ENCODE measurements around the gene INHBC. TPM values are rescaled to one million over a fixed set of nuclear protein-coding genes. Genes with fewer than 3 reads are reported as not detected.

Gene INHBC
- total RNA-seq, 1 experiment from 2014 or later, result 0.11 TPM

GRCh38 chr12:57444744-57445143 lies 10.2 kb downstream of the INHBC start:
- Histone ChIP-seq H3K79me2 (ENCODE audit: low read length) (no peaks in the 10 kb centered on the region), H4K20me1 (ENCODE audit: insufficient read depth, low read depth, low read length) (no peaks in the 10 kb centered on the region), H3K4me1 (ENCODE audit: low read length) (no peaks in the 10 kb centered on the region), H3K27ac (ENCODE audit: low read length) (no peak overlapping the region), H3K27me3 (ENCODE audit: low read length) (no peaks in the 10 kb centered on the region), H2AFZ (ENCODE audit: low read length) (no peak overlapping the region), H3K36me3 (ENCODE audit: insufficient read depth, low read length) (no peaks in the 10 kb centered on the region), H3K9ac (ENCODE audit: low read length) (no peak overlapping the region), H3K4me2 (ENCODE audit: low read depth, low read length, poor library complexity, severe bottlenecking) (no peak overlapping the region), H3K9me2 (replicated peaks; ENCODE audit: insufficient read depth, low read length) (no peaks in the 10 kb centered on the region), H3K4me3 (ENCODE audit: low read length) (no peak overlapping the region), H3K9me3 (ENCODE audit: low read length) (no peaks in the 10 kb centered on the region)
- peak; percentile 28 for DNase-seq

DNA sequence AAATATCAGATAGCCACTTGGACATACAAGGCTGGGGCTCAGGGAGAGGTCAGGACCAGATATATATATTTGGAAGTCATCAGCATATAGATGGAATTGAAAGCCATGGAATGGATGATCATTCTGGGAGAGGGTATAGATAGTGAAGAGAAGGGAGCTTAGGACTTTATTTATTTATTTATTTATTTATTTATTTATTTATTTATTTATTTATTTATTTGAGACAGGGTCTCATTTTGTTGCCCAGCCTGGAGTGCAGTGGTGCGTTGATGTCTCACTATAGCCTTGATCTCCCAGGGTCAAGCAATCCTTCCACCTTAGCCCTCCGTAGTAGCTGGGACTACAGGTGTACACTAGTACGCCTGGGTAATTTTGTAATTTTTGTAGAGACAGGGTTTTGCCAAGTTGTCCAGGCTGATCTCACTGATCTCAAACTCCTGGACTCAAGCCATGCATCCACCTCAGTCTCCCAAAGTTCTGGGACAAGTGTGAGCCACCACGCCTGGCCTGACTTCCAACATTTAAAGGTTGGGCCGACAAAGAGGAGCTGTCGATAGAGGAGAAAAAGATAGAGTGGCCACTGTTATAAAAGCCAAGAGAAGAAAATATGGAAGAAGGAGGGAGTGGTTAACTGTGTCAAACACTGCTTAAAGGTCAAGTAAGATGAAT lies 11.8 kb downstream of the INHBC start:
- Histone ChIP-seq H3K9ac (ENCODE audit: low read length) (no peak overlapping the region), H3K4me3 (ENCODE audit: low read length) (no peak overlapping the region), H3K27me3 (ENCODE audit: low read length) (no peaks in the 10 kb centered on the region), H3K9me3 (ENCODE audit: low read length) (no peaks in the 10 kb centered on the region), H3K79me2 (ENCODE audit: low read length) (no peaks in the 10 kb centered on the region), H4K20me1 (ENCODE audit: insufficient read depth, low read depth, low read length) (no peaks in the 10 kb centered on the region), H3K4me1 (ENCODE audit: low read length) (no peaks in the 10 kb centered on the region), H3K27ac (ENCODE audit: low read length) (no peak overlapping the region), H2AFZ (ENCODE audit: low read length) (no peak overlapping the region), H3K9me2 (replicated peaks; ENCODE audit: insufficient read depth, low read length) (no peaks in the 10 kb centered on the region), H3K36me3 (ENCODE audit: insufficient read depth, low read length) (no peaks in the 10 kb centered on the region), H3K4me2 (ENCODE audit: low read depth, low read length, poor library complexity, severe bottlenecking) (no peak overlapping the region)
- DNase-seq, result no peak

DNA sequence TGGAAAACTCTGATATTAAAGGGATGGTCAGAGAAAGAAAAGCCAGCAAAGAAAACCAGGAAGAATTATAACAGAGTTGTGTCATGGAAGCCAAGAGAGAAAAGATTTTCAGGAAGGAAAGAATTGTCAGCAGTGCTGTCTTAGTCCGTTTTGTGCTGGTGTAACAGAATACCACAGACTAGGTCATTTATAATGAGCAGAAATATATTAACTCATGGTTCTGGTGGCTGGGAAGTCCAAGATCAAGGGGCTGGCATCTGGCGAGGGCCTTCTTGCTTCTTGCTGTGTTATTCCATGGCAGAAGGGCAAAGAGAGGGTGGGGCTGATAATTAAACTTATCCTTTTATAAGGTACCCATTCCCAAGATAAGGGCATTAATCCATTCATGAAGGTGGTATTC lies 14.1 kb downstream of the INHBC start:
- Histone ChIP-seq H3K4me1 (ENCODE audit: low read length) (peaks cover 12% of the 10 kb centered on the region), H2AFZ (ENCODE audit: low read length) (no peak overlapping the region), H3K9me2 (replicated peaks; ENCODE audit: insufficient read depth, low read length) (no peaks in the 10 kb centered on the region), H3K27me3 (ENCODE audit: low read length) (no peaks in the 10 kb centered on the region), H3K36me3 (ENCODE audit: insufficient read depth, low read length) (no peaks in the 10 kb centered on the region), H4K20me1 (ENCODE audit: insufficient read depth, low read depth, low read length) (no peaks in the 10 kb centered on the region), H3K9me3 (ENCODE audit: low read length) (no peaks in the 10 kb centered on the region), H3K27ac (ENCODE audit: low read length) (no peak overlapping the region), H3K9ac (ENCODE audit: low read length) (no peak overlapping the region), H3K4me3 (ENCODE audit: low read length) (no peak overlapping the region), H3K79me2 (ENCODE audit: low read length) (no peaks in the 10 kb centered on the region), H3K4me2 (ENCODE audit: low read depth, low read length, poor library complexity, severe bottlenecking) (no peak overlapping the region)
- DNase-seq, result peak; percentile 37

DNA sequence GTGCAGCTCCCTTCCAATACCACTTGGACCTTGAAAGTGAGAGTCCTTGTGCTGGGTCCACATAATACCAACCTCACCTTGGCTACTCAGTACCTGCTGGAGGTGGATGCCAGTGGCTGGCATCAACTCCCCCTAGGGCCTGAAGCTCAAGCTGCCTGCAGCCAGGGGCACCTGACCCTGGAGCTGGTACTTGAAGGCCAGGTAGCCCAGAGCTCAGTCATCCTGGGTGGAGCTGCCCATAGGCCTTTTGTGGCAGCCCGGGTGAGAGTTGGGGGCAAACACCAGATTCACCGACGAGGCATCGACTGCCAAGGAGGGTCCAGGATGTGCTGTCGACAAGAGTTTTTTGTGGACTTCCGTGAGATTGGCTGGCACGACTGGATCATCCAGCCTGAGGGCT lies 14.8 kb downstream of the INHBC start:
- Histone ChIP-seq H3K27ac (ENCODE audit: low read length) (no peak overlapping the region), H3K79me2 (ENCODE audit: low read length) (no peaks in the 10 kb centered on the region), H3K36me3 (ENCODE audit: insufficient read depth, low read length) (no peaks in the 10 kb centered on the region), H3K4me3 (ENCODE audit: low read length) (no peak overlapping the region), H3K27me3 (ENCODE audit: low read length) (no peaks in the 10 kb centered on the region), H3K4me2 (ENCODE audit: low read depth, low read length, poor library complexity, severe bottlenecking) (no peak overlapping the region), H3K4me1 (ENCODE audit: low read length) (peaks cover 14% of the 10 kb centered on the region), H2AFZ (ENCODE audit: low read length) (no peak overlapping the region), H3K9me3 (ENCODE audit: low read length) (no peaks in the 10 kb centered on the region), H3K9ac (ENCODE audit: low read length) (no peak overlapping the region), H4K20me1 (ENCODE audit: insufficient read depth, low read depth, low read length) (no peaks in the 10 kb centered on the region), H3K9me2 (replicated peaks; ENCODE audit: insufficient read depth, low read length) (no peaks in the 10 kb centered on the region)
- no peak for DNase-seq

DNA sequence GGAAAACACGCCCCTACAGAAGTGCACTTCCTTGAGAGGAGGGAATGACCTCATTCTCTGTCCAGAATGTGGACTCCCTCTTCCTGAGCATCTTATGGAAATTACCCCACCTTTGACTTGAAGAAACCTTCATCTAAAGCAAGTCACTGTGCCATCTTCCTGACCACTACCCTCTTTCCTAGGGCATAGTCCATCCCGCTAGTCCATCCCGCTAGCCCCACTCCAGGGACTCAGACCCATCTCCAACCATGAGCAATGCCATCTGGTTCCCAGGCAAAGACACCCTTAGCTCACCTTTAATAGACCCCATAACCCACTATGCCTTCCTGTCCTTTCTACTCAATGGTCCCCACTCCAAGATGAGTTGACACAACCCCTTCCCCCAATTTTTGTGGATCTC lies 15.5 kb downstream of the INHBC start:
- Histone ChIP-seq H3K4me2 (ENCODE audit: low read depth, low read length, poor library complexity, severe bottlenecking) (no peak overlapping the region), H3K4me3 (ENCODE audit: low read length) (no peak overlapping the region), H3K4me1 (ENCODE audit: low read length) (peaks cover 21% of the 10 kb centered on the region), H3K9me3 (ENCODE audit: low read length) (no peaks in the 10 kb centered on the region), H4K20me1 (ENCODE audit: insufficient read depth, low read depth, low read length) (no peaks in the 10 kb centered on the region), H3K9ac (ENCODE audit: low read length) (no peak overlapping the region), H3K36me3 (ENCODE audit: insufficient read depth, low read length) (no peaks in the 10 kb centered on the region), H3K9me2 (replicated peaks; ENCODE audit: insufficient read depth, low read length) (no peaks in the 10 kb centered on the region), H2AFZ (ENCODE audit: low read length) (no peak overlapping the region), H3K79me2 (ENCODE audit: low read length) (no peaks in the 10 kb centered on the region), H3K27me3 (ENCODE audit: low read length) (no peaks in the 10 kb centered on the region), H3K27ac (ENCODE audit: low read length) (no peak overlapping the region)
- no peak for DNase-seq

DNA sequence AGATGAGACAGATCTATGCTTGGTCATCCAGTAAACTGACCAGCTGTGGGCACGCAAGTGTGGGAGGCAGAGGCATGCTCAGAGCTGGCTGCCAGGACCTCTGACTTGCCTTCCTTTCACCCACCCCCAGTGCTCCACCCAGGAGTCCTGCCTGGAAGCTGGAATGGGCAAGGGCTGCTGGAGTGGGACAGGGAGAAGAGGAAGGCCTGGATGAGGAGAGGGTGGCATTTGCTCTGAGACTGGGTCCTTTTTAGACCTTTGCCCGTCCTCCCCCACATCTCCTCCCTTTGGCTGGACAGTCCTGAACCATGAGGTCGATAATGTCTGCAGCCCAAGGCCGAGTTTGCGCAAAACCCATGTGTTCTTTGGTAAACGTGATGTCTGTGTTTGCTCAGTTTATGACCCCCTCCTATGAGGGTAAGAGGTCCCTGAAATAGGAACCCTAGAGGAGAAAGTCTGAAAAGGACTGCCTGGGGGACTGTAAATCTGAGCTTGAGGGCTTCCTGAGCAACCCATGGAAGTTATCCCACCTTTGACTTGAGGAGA lies 16.7 kb downstream of the INHBC start:
- H3K27ac ChIP-seq (ENCODE audit: low read length), result no peak overlapping the region
- H3K4me1 ChIP-seq (ENCODE audit: low read length), result peaks cover 33% of the 10 kb centered on the region
- H4K20me1 ChIP-seq (ENCODE audit: insufficient read depth, low read depth, low read length), result no peaks in the 10 kb centered on the region
- no peak overlapping the region for H2AFZ ChIP-seq (ENCODE audit: low read length)
- no peak for DNase-seq
- H3K9me2 ChIP-seq (replicated peaks; ENCODE audit: insufficient read depth, low read length), result no peaks in the 10 kb centered on the region
- no peak overlapping the region for H3K9ac ChIP-seq (ENCODE audit: low read length)
- no peaks in the 10 kb centered on the region for H3K36me3 ChIP-seq (ENCODE audit: insufficient read depth, low read length)
- H3K79me2 ChIP-seq (ENCODE audit: low read length), result no peaks in the 10 kb centered on the region
- H3K27me3 ChIP-seq (ENCODE audit: low read length), result no peaks in the 10 kb centered on the region
- no peaks in the 10 kb centered on the region for H3K9me3 ChIP-seq (ENCODE audit: low read length)
- no peak overlapping the region for H3K4me3 ChIP-seq (ENCODE audit: low read length)
- H3K4me2 ChIP-seq (ENCODE audit: low read depth, low read length, poor library complexity, severe bottlenecking), result no peak overlapping the region

DNA sequence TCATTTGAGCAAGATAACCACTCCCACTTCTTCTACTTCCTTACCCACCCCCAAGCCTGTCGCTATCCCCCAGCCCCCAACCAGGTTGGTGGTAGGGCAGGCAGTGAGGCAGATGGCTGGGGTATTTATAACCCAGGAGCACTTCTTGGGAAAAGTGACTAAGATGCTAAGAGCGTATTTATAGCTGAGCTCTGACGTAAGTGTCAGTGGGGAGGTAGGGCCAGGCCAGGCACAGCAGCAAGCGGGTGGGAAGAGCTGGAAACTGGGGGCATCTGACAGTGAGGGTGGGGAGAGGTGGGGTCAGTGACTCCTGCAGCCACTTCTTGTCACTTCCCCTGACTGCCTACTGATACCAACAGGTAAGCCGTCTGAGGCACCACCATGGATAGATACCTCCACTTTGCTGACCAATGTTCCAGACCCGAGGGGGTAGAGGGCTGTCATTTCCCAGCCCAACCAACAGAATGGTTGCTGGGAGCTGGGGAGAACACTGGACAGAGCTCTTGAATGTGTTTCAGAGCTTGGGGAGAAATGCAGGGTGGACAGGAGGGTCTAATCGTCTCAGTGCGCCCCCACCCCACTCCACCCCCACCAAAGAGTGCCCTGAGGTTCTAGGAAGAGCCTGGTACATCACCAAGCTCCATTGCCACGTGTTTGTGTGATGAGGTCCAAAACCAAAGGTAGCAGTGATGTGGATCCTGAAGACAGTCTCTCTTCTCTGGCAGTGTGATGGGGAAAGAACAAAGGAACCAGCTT lies 17.8 kb downstream of the INHBC start:
- no peaks in the 10 kb centered on the region for H3K36me3 ChIP-seq (ENCODE audit: insufficient read depth, low read length)
- no peak for DNase-seq
- no peaks in the 10 kb centered on the region for H3K79me2 ChIP-seq (ENCODE audit: low read length)
- H3K9me2 ChIP-seq (replicated peaks; ENCODE audit: insufficient read depth, low read length), result no peaks in the 10 kb centered on the region
- H4K20me1 ChIP-seq (ENCODE audit: insufficient read depth, low read depth, low read length), result no peaks in the 10 kb centered on the region
- peak overlapping the region; percentile 14; the same call in 1 of the 2 replicates for H3K9ac ChIP-seq (ENCODE audit: low read length)
- H3K9me3 ChIP-seq (ENCODE audit: low read length), result no peaks in the 10 kb centered on the region
- no peak overlapping the region for H3K4me3 ChIP-seq (ENCODE audit: low read length)
- no peak overlapping the region for H3K27ac ChIP-seq (ENCODE audit: low read length)
- peaks cover 34% of the 10 kb centered on the region for H3K4me1 ChIP-seq (ENCODE audit: low read length)
- H3K4me2 ChIP-seq (ENCODE audit: low read depth, low read length, poor library complexity, severe bottlenecking), result peak overlapping the region; percentile 21
- H2AFZ ChIP-seq (ENCODE audit: low read length), result no peak overlapping the region
- no peaks in the 10 kb centered on the region for H3K27me3 ChIP-seq (ENCODE audit: low read length)

- Histone ChIP-seq H3K27me3 (ENCODE audit: low read length) (no peaks in the 10 kb centered on the region), H3K4me3 (ENCODE audit: low read length) (no peak overlapping the region), H3K4me1 (ENCODE audit: low read length) (peaks cover 37% of the 10 kb centered on the region), H3K27ac (ENCODE audit: low read length) (no peak overlapping the region), H3K4me2 (ENCODE audit: low read depth, low read length, poor library complexity, severe bottlenecking) (peak overlapping the region; percentile 21), H3K79me2 (ENCODE audit: low read length) (no peaks in the 10 kb centered on the region), H3K9ac (ENCODE audit: low read length) (peak overlapping the region; percentile 14; the same call in 1 of the 2 replicates), H4K20me1 (ENCODE audit: insufficient read depth, low read depth, low read length) (no peaks in the 10 kb centered on the region), H3K9me3 (ENCODE audit: low read length) (no peaks in the 10 kb centered on the region), H3K9me2 (replicated peaks; ENCODE audit: insufficient read depth, low read length) (no peaks in the 10 kb centered on the region), H2AFZ (ENCODE audit: low read length) (no peak overlapping the region), H3K36me3 (ENCODE audit: insufficient read depth, low read length) (no peaks in the 10 kb centered on the region)
- peak; percentile 82 for DNase-seq
These were observed 18.4 kb downstream of the INHBC start for GRCh38 chr12:57452937-57453509.
